GM20431 (cell line): ENCODE results near the gene TUT7.
"Not testable (repeated sequence)": the region's sequence is repeated elsewhere in the genome, so short reads cannot be mapped to it uniquely, and the experiment has no call there.

Experiments used
- in situ Hi-C: fragments of 300-500 bp; cut with MseI, MboI; formaldehyde crosslinking; loops from one replicate; pipeline ENCODE4 v1.15.0; 2020; ENCODE audit warnings: low sequenced_read_pairs; ENCODE audit not compliant: unreplicated experiment

Gene TUT7, protein sequence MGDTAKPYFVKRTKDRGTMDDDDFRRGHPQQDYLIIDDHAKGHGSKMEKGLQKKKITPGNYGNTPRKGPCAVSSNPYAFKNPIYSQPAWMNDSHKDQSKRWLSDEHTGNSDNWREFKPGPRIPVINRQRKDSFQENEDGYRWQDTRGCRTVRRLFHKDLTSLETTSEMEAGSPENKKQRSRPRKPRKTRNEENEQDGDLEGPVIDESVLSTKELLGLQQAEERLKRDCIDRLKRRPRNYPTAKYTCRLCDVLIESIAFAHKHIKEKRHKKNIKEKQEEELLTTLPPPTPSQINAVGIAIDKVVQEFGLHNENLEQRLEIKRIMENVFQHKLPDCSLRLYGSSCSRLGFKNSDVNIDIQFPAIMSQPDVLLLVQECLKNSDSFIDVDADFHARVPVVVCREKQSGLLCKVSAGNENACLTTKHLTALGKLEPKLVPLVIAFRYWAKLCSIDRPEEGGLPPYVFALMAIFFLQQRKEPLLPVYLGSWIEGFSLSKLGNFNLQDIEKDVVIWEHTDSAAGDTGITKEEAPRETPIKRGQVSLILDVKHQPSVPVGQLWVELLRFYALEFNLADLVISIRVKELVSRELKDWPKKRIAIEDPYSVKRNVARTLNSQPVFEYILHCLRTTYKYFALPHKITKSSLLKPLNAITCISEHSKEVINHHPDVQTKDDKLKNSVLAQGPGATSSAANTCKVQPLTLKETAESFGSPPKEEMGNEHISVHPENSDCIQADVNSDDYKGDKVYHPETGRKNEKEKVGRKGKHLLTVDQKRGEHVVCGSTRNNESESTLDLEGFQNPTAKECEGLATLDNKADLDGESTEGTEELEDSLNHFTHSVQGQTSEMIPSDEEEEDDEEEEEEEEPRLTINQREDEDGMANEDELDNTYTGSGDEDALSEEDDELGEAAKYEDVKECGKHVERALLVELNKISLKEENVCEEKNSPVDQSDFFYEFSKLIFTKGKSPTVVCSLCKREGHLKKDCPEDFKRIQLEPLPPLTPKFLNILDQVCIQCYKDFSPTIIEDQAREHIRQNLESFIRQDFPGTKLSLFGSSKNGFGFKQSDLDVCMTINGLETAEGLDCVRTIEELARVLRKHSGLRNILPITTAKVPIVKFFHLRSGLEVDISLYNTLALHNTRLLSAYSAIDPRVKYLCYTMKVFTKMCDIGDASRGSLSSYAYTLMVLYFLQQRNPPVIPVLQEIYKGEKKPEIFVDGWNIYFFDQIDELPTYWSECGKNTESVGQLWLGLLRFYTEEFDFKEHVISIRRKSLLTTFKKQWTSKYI (N-terminal part only)

DNA sequence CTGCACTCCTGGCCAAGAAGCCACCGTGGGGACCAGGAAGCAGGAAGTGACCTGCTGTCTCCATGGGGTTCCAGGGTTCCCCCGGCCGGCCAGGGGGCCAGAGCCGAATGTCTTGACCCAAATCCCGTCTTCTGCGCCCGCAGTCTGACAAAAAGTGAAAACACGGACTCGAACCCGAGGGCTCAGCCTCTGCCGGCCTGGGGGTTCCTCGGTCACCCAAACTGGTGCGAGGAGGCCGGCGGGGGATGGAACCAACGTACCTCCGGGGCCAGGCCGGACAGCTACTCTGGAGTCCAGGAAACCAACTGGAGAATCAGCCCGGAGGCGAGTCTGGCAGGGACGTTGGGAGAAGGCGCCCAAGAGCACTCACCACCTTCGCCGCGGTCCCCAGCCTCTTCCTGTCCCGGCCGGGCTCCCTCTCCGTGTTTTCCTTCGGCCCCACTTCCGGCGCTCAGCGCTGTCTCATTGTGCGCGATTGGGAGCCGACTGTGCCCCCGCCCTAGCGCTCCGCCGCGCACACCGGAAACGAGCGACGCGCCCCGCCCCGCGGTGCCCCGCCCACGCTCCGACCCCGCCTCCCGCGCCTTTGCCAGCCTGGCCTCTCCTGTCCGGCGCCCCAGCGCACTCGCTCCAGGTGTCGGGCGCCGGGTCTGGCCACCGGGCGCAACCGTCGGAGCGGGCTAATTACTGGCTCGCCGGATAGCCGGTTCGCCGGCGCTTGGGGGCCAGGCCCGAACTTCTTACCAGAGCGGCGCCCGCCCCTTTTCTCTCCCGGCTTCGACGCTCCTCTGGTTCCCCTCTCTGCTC is at the start of gene TUT7:
TUT7 (minus strand) TSS at position 400 of the 807 bp plus-strand sequence. CDS start 1,211 bp downstream, outside the sequence.
- in situ Hi-C loops, result no loop called here

DNA sequence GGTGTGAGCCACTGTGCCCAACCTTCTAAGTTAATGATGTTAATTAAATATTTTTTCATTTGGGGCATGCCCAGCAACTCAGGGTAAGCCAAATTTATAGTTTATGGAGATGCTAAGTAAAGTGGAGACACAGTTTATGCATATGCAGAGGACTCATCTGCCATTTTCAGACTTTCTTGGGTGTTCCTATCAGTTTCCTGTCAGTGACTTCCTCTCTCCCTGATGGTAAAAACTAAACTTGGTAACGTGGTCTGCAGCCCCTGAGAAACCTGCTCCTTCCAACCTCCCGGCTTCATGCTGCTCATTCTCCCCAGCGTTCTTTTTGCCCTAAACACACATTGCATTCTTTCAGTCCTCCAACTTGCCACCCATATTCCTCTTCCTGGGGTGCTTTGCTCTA is 48.4 kb upstream of the TUT7 start:
- in situ Hi-C loops, result no loop called here

DNA sequence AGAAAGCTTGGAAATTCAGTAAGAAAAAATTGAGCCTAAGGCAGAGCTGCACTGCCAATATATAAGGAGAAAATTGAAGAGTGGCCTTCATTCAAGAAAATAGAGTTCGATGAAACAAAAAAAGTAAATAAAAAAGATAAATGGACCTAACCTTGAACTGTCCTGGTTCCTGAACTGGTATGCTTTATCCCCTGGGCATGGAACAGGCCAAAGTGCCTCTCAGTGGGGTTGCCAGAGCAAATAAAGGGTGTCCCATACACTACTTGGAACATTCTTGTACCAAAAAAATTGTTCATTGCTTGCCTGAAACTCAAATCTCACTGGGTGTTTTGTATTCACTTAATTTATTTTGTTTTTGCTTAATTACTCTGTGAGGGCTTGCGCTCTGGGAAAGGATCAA is 42.2 kb upstream of the TUT7 start:
- in situ Hi-C loops, result no loop called here

DNA sequence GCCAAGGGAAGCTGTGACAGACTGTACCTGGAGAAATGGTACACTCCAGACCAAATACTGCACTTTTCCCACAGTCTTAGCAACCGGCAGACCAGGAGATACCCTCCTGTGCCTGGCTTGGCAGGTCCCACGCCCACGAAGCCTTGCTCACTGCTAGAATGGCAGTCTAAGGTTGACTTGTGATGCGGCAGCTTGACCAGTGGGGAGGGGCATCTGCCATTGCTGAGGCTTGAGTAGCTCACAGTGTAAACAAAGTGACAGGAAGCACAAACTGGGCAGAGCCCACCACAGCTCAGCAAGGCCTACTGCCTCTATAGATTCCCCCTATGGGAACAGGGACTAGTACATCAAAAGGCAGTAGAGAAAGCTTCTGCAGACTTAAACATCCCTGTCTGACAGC is 36.0 kb upstream of the TUT7 start:
- in situ Hi-C loops, result not testable (repeated sequence)

DNA sequence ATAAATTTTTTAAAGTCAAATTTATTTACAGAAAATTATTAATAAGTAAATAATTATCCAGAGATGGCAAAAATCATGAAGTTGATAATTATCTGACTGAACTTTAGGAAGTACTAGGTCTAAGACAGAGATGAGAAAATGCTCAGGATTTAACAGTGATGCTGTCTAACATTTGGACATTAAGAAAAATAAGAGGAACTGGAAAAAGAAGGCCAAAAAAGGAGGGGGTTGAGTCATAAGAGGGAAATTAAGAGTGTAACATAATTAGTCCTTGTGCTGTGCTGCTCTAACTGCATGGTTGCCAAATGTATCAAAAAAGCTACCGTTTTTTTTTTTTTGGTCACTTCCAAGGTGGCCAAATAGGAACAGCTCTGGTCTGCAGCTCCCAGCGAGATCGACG is 35.4 kb upstream of the TUT7 start:
- in situ Hi-C loops, result no loop called here

DNA sequence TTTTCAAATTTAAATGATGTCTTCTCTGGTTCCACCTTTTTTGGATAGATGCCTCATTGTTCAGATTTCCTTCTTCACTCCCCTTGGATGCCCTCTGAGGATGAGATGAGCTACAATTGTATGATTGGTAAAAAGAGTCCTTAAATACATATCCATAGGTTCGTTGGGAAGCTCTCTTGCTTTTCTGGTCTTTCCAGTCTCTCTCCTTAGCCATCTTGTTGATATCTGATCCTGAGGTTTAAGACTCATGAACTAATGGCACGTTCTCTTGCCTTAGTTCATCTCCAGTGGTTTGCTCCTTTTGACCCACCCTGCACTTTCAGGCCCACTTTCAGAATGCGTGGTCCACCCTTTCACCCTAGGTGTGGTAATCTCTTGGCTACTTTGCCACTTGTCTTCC is 33.2 kb upstream of the TUT7 start:
- in situ Hi-C loops, result no loop called here

DNA sequence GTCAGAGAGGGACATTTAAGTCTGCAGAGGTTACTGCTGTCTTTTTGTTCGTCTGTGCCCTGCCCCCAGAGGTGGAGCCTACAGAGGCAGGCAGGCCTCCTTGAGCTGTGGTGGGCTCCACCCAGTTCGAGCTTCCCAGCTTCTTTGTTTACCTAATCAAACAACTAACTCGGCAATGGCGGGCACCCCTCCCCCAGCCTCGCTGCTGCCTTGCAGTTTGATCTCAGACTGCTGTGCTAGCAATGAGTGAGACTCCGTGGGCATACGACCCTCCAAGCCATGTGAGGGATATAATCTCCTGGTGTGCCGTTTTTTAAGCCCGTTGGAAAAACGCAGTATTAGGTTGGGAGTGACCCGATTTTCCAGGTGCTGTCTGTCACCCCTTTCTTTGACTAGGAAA is 28.8 kb upstream of the TUT7 start:
- in situ Hi-C loops, result not testable (repeated sequence)

DNA sequence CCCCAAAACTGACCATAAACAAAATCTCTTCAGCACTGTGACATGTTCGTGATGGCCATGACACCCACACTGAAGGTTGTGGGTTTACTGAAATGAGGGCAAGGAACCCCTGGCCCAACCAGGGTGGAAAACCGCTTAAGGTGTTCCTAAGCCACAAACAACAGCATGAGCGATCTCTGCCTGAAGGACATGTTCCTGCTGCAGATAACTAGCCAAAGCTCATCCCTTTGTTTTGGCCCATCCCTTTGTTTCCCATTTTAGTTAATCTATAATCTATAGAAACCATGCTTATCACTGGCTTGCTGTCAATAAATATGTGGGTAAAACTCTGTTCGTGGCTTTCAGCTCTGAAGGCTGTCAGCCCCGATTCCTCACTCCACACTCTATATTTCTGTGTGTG is 21.8 kb upstream of the TUT7 start:
- in situ Hi-C loops, result no loop called here

DNA sequence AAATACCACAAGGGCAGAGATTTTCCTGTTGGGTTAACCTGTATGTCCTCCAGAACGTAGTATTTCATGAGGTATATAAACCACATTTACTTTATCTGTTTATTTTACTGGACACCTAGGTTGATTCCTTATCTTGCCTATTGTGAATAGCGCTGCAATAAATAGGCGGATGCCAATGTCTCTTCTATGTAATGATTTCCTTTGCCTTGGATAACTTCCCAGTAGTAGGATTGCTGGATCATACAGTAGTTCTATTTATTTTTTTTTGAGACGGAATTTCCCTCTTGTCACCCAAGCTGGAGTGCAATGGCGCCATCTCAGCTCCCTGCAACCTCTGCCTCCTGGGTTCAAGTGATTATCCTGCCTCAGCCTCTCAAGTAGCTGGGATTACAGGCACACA is 15.6 kb upstream of the TUT7 start:
- in situ Hi-C loops, result no loop called here

DNA sequence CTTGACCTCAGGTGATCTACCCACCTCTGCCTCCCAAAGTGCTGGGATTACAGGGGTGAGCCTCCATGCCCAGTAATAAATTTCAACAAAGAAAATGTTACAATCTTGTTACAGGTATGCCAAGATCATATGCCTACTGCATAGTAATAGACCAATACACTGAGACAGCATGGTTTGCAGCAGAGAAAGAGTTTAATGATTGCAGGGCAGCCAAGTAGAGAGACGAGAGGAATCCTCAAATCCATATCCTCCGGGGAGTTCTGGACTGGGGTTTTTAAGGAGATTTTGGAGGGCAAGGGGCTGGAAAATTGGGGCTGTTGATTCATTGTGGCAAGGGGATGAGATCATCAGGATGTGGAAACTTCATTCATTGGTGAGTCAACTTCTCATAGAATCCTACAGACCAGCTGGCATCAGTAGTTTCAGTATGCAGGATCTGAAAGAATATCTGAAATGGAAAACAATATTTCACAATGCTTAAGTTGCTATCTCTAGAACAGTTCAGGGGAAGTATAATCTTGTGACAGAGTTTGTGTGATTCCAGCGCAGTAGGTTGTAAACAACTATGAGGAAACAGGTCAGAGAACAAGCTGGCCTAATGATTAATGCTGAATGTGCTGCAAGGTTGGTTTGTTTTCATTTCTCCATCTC is 14.8 kb upstream of the TUT7 start:
- in situ Hi-C loops, result no loop called here

DNA sequence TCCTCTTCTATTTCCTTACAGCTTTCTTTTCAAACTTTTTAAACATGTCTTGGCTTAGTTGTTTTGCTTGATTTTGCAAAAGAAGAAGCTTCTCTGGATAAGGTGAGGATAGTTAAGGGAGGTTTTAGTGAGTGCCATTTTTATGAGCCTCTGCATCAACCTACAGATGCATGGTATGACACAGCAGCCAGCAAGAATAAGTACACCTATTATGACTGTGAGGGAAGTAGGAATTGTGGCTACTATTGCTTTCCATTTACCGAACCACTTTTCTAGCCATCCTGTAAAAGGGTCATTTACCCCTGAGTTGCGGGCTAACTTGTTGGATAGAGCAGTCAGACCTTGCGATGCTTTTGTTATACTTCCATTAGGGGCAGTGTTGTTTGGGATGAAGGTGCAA is 7.0 kb upstream of the TUT7 start:
- in situ Hi-C loops, result no loop called here

DNA sequence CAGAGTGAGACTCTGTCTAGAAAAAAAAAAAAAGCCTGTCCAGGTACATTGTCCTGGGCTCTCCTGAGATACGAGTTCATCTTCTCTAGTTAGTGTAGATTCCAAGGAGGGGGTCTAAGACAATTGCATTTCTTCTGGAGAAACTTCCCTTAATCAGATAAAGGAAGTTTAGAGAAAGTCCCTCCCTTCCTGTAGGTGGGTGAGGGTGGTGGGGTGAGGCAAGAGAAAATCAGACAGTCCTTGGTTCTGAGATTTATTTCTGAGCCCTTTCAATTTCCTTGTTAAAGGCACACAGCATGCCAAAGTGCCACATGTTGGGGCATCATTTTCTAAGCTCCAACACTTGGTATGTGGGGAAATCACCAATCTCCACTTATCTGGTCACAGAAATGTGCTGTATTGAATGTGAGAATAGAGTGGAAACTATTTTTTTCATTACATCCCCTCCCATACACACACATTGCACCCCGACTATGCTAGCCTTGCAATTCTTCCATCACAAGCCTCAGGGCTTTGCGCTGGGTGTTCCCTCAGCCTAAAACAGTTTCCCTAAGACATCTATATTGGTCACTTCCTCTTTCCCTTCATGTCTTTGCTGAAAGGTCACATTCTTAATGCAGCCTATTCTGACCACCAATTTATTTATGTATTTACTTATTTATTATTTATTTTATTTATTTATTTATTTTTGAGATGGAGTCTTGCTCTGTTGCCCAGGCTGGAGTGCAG is 5.1 kb upstream of the TUT7 start:
- in situ Hi-C loops, result no loop called here

DNA sequence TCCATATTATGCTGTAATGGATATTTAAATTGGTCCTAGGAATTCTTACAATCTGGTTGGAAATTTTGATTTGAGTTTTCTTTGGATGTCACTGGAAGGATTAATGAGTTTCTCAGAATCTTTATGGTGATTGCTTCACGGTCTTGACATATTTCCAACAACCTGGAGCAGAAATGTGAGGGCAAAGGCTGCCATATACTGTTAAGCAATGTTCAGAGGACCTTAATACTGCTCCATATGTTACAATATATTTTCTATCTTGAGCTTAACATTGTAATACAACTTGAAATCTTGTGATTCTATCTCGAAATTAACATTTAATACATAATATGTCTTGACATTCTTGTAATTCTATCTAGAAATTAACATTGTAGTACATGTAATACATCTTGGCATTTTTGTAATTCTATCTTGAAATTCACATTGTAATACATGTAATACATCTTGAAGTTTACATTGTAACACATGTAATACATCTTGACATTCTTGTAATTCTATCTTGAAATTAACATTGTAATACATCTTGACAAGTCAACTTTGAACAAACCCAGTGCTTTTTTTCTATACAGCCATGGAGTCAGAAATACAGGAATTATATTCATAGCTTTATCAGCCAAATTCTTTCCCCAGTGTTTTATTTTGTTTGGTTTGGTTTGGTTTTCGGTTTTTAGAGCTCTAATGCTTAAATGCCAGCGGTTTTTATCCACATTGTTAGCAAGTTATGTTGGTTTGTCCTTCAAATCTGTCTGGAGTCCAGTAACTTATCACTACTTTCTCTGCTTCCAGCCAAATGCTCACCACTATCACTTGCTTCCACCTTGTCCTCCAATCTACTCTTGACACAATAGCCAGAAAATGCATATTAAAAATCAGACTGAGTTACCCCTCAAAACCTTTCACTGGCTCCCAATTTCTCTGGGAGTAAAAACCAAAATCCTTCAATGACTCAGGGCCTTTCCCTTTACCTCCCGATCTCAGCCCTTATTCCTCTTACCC is 3.0 kb upstream of the TUT7 start:
- in situ Hi-C loops, result no loop called here

DNA sequence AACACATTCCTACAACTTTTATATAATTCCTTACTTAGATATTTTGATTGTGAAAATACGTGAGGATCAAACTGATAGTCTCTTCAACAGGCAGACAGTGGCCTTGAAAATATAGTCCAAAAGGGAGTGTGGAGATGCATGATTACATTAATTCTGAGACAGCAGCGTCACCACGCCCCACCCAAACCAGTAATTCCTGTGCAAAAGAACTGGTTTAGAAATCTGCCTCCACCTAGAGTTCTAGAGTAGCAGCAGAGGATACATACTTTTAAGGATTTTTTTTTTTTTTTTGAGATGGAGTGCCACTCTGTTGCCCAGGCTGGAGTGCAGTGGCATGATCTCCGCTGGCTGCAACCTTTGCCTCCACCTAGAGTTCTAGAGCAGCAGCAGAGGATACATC is 1.6 kb upstream of the TUT7 start:
- in situ Hi-C loops, result no loop called here

DNA sequence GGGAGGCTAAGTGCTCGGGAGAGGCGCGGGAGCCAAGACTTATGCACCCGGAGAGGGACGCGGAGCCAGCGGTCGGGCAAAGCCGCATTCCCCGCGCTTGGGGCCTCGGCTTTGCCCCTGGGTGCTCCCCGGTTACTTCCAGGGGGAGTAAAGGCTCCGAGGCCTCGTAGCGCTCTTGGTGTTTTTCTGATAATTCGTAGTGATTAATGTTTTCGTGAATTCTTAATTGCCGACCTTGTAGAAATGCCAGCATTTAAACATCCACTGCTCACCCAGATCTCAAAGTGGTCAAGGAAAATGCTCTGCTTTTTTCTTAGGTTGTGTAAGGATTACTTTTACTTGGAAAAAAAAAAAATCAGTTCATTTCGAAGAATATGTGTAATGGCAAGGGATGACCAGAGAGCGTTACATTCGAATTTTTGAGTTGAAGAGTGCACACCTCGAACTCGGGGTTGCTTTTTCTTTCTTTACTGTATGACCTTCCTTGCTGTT is 654 bp upstream of the TUT7 start:
- in situ Hi-C loops, result no loop called here

DNA sequence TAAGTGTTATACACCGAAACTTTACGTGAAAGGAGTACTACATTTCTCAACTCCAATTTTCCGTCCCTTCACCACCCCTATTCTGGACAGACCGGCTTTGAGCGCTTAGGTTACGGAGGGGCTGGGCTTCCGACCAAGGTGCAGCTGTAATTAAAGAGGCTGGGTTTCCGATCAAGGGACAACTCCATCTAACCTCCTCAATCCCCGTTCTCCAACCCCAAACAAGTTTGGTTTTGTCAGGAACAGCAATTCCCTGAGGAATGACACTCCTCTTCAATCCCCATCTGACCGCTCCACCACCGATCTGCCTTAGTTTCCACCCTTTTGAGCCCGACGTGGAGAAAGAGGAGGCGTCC is 577 bp downstream of the TUT7 start:
- in situ Hi-C loops, result no loop called here

DNA sequence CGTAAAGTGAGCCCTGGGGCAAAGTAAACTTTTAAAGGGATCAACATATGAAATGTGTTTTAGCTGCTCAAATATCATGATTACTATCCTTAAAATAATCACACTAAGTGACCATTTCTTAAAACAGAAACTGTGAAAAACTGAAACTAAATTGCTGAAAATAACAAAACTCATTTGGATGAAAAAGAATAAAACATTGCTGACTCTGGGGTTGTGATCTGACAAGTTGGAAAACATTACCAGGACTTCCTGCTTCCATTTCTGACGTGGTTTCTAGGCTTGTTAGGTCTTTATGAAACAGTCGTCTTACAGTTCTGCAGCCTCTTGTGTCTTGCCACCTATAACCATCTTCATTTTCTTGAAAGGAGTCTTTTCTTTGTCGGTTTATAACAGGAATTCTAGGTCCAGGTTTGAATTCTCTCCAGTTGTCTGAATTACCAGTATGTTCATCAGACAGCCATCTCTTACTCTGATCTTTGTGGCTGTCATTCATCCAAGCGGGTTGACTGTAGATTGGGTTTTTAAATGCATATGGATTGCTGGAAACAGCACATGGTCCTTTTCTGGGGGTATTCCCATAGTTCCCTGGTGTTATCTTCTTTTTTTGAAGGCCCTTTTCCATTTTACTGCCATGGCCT is 1.7 kb downstream of the TUT7 start:
- in situ Hi-C loops, result no loop called here
